Subcutaneous adipose tissue (tissue), 4 donors: ENCODE results near the gene KPNA3. TPM values are rescaled to one million over a fixed set of nuclear protein-coding genes. Genes with fewer than 3 reads are reported as not detected.

Experiments
- CTCF ChIP-seq: fragments of 450-650 bp; IDR thresholded peaks from one replicate; pipeline ENCODE4 v1.5.1; 2016; ENCODE audit warnings: low read depth, mild to moderate bottlenecking, control low read depth, antibody characterized with exemption, moderate library complexity
- total RNA-seq, 4 donors: library from RNA; depleted of rRNA; stranded (reverse); fragments of >200 nt; gene quantifications; one replicate each; pipeline ENCODE4 v1.1.0, GENCODE V29; 2016

KPNA3 gene, protein sequence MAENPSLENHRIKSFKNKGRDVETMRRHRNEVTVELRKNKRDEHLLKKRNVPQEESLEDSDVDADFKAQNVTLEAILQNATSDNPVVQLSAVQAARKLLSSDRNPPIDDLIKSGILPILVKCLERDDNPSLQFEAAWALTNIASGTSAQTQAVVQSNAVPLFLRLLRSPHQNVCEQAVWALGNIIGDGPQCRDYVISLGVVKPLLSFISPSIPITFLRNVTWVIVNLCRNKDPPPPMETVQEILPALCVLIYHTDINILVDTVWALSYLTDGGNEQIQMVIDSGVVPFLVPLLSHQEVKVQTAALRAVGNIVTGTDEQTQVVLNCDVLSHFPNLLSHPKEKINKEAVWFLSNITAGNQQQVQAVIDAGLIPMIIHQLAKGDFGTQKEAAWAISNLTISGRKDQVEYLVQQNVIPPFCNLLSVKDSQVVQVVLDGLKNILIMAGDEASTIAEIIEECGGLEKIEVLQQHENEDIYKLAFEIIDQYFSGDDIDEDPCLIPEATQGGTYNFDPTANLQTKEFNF
- 10 to 100 TPM; 24.1 to 54.0 (median 32.0) TPM for total RNA-seq

GRCh38 chr13:49792550-49793324 is at the start of gene KPNA3:
TSS of gene KPNA3 (minus strand) at chr13:49792682. CDS start at chr13:49792506, 176 bp downstream.
- no peak for TF ChIP-seq CTCF

DNA sequence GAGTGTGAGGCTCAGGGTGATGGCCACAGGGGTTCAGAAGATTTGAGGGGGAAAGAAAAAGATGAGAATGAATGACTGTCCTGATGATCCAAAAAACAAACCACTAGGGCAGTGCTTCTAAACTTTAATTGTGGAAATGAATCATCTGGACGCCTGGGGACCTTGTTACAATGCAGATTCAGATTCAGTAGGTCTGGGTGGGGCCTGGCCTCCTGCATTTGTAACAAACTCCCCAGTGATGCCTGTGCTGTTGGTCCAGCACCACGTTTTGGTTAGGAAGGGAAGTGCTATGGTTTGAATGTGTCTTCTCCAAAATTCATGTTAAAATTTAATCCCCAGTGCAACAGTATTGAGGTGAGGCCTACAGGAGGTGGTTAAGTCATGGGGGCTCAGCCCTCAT is 49.5 kb upstream of the KPNA3 start:
- TF ChIP-seq CTCF = no peak

DNA sequence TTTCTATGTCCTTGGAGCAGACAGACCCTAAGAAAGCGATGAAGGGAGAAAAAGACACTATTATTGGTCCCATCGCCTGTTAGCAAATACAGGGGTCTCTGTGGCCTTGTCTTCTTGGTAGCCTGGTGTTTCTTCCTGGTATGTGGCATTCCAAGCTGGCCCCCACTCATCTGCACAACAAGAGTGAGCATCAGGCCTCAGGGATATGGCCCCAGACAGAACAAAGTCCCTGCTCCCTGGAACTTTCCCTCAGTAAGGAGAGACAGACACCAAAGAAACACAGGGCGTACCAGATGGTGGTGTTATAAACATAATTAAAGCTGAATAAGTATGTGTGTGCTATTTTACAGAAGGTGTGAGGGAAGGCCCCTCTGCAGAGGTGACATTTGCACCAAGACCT is 48.2 kb upstream of the KPNA3 start:
- no peak for TF ChIP-seq CTCF

- TF ChIP-seq CTCF = no peak
These were observed 47.8 kb upstream of the KPNA3 start for GRCh38 chr13:49840266-49840665.

DNA sequence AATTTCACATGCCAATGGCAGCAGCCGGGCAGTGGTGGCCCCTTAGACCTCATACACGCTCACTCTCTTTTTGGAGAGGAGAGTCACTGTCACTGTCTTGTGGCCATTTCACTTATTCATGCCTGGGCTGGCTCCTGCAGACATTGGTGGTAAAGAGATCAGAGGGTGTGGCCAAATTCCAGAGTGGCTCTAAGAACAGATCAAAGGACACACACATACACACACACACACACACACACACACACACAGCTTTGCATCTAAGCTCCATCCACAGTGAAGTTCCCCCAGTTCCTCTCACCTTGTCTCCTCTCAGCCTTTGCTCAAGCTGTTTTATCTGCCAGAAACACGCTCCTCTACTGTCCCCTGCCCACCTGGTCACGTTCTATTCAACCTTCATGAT is 46.5 kb upstream of the KPNA3 start:
- TF ChIP-seq CTCF = no peak

- no peak for TF ChIP-seq CTCF
These were observed 44.0 kb upstream of the KPNA3 start for GRCh38 chr13:49836516-49836915.

DNA sequence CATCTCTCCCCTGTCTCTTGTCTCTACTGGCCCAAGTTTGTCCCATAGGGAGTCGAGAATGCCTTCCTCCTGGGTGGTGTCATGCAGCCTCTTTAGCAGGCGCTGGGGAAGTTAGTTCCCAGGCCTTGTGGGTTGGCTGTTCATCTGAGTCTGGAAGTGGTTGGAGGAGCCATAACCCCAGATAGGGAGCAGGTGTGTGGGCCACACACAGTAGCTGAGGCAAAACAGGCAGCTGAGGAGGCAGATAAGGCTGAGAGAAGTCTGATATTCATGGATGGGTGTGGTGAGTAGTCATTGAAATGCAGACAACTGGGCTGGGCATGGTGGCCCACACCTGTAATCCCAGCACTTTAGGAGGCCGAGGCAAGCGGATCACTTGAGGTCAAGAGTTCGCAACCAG is 40.9 kb upstream of the KPNA3 start:
- no peak for TF ChIP-seq CTCF
